ENCODE results near the gene CHST9.

DNA sequence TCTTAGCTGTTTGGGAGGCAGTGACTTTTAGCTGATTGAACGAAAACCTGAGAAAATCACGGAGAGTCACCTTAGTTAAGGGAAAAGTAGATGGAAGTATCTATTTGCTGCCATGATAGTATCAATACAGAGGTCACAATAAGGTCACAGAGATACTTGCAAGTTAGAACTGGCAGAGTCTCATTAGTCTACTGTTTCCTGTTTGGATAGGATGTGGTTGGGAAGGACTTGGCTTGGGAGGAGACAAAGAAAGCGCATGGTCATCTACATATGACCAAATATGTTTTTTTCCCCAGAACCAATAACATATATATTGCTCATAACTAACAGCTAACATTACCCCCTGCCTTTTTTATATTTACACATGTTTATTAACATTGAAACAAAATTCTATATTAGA, 241.2 kb downstream of the CHST9 start:
- TF ChIP-seq, protein P1, sequence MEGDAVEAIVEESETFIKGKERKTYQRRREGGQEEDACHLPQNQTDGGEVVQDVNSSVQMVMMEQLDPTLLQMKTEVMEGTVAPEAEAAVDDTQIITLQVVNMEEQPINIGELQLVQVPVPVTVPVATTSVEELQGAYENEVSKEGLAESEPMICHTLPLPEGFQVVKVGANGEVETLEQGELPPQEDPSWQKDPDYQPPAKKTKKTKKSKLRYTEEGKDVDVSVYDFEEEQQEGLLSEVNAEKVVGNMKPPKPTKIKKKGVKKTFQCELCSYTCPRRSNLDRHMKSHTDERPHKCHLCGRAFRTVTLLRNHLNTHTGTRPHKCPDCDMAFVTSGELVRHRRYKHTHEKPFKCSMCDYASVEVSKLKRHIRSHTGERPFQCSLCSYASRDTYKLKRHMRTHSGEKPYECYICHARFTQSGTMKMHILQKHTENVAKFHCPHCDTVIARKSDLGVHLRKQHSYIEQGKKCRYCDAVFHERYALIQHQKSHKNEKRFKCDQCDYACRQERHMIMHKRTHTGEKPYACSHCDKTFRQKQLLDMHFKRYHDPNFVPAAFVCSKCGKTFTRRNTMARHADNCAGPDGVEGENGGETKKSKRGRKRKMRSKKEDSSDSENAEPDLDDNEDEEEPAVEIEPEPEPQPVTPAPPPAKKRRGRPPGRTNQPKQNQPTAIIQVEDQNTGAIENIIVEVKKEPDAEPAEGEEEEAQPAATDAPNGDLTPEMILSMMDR (IDR thresholded peaks at IDR 0.05): no peak
- TF ChIP-seq POLR2A (IDR thresholded peaks at IDR 0.05): no peak
